ENCODE results near the gene GALNT18. TPM values are rescaled to one million over a fixed set of nuclear protein-coding genes. Genes with fewer than 3 reads are reported as not detected.

The GALNT18 gene
- total and polyA plus RNA-seq, 2 experiments from 2014 or later = 4.3 to 10.8 TPM

DNA sequence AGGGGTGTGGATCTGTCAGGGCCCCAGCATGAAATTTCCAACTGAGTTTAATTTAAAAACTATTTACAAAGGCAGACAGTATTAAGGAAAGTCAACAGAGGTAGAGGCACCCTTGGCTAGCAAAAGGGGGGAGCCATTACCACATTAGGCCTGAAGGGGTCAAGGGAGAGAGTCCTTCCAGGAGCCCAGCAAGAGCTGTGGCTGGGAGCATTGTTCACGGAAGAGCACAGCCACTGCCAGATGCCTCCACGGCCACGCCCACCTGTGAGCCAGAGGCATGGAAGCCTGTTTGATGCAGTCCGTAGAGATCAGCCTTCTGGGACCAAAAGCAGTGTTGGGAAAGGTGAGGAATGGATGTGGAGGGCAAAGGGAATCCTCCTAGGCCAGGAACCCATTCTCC is 102.6 kb downstream of the GALNT18 start:
- TF ChIP-seq NANOG (IDR thresholded peaks at IDR 0.05; ENCODE audit: borderline replicate concordance) = no peak
- no peak for TF ChIP-seq EZH2phosphoT487 (IDR thresholded peaks at IDR 0.05; ENCODE audit: unreplicated experiment)
- TF ChIP-seq, protein P1, sequence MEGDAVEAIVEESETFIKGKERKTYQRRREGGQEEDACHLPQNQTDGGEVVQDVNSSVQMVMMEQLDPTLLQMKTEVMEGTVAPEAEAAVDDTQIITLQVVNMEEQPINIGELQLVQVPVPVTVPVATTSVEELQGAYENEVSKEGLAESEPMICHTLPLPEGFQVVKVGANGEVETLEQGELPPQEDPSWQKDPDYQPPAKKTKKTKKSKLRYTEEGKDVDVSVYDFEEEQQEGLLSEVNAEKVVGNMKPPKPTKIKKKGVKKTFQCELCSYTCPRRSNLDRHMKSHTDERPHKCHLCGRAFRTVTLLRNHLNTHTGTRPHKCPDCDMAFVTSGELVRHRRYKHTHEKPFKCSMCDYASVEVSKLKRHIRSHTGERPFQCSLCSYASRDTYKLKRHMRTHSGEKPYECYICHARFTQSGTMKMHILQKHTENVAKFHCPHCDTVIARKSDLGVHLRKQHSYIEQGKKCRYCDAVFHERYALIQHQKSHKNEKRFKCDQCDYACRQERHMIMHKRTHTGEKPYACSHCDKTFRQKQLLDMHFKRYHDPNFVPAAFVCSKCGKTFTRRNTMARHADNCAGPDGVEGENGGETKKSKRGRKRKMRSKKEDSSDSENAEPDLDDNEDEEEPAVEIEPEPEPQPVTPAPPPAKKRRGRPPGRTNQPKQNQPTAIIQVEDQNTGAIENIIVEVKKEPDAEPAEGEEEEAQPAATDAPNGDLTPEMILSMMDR (conservative IDR thresholded peaks at IDR 0.05; ENCODE audit: low read depth in 2 of 2) = 0 out of 4 replicates have a peak, but pooled peaks of 1 of the 2 experiments have one; percentile 11
- no peaks in the 10 kb centered on the region for H3K79me2 ChIP-seq (replicated peaks; ENCODE audit: insufficient read depth)

DNA sequence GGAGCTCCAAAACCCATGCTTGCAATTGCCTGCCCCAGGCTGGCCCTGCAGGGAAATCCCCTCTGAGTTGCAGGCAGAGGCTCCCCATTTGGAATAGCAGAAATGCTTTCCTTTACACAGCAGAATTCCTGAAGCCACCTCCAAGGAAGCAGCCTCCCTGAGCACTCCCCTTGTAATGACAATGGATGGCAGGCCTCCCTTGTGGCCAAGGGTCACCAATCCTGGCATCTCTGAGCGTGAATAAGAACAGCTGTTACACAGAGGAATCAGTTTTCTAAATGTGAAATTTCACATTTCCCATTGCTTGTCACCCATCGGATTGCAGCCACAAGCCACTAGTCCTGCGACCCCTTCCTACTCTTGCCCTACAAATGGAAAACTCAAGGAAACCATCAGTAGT is 107.6 kb downstream of the GALNT18 start:
- Mint-ChIP-seq H3K36me3 (ENCODE audit: low read depth) (no peaks in the 10 kb centered on the region), H3K27me3 (ENCODE audit: insufficient read depth, low read depth, poor library complexity) (no peaks in the 10 kb centered on the region), H3K4me3 (no peak overlapping the region), H3K4me1 (peaks cover 34% of the 10 kb centered on the region), H3K27ac (no peak overlapping the region), H3K9me3 (no peaks in the 10 kb centered on the region)
- no peaks in the 10 kb centered on the region for H3K36me3 ChIP-seq (ENCODE audit: insufficient read depth)
- DNase-seq (ENCODE audit: low spot score) (peak; percentile 53), ATAC-seq (peak; percentile 74)
- H4K20me1 ChIP-seq (replicated peaks; ENCODE audit: insufficient read depth) = no peaks in the 10 kb centered on the region
- no peak overlapping the region for H3K4me2 ChIP-seq
- TF ChIP-seq EZH2 (IDR thresholded peaks at IDR 0.05; ENCODE audit: low read depth, unreplicated experiment) = no peak
- no peak for TF ChIP-seq STAT1 (IDR thresholded peaks at IDR 0.05; ENCODE audit: unreplicated experiment)
- TF ChIP-seq, protein P2, sequence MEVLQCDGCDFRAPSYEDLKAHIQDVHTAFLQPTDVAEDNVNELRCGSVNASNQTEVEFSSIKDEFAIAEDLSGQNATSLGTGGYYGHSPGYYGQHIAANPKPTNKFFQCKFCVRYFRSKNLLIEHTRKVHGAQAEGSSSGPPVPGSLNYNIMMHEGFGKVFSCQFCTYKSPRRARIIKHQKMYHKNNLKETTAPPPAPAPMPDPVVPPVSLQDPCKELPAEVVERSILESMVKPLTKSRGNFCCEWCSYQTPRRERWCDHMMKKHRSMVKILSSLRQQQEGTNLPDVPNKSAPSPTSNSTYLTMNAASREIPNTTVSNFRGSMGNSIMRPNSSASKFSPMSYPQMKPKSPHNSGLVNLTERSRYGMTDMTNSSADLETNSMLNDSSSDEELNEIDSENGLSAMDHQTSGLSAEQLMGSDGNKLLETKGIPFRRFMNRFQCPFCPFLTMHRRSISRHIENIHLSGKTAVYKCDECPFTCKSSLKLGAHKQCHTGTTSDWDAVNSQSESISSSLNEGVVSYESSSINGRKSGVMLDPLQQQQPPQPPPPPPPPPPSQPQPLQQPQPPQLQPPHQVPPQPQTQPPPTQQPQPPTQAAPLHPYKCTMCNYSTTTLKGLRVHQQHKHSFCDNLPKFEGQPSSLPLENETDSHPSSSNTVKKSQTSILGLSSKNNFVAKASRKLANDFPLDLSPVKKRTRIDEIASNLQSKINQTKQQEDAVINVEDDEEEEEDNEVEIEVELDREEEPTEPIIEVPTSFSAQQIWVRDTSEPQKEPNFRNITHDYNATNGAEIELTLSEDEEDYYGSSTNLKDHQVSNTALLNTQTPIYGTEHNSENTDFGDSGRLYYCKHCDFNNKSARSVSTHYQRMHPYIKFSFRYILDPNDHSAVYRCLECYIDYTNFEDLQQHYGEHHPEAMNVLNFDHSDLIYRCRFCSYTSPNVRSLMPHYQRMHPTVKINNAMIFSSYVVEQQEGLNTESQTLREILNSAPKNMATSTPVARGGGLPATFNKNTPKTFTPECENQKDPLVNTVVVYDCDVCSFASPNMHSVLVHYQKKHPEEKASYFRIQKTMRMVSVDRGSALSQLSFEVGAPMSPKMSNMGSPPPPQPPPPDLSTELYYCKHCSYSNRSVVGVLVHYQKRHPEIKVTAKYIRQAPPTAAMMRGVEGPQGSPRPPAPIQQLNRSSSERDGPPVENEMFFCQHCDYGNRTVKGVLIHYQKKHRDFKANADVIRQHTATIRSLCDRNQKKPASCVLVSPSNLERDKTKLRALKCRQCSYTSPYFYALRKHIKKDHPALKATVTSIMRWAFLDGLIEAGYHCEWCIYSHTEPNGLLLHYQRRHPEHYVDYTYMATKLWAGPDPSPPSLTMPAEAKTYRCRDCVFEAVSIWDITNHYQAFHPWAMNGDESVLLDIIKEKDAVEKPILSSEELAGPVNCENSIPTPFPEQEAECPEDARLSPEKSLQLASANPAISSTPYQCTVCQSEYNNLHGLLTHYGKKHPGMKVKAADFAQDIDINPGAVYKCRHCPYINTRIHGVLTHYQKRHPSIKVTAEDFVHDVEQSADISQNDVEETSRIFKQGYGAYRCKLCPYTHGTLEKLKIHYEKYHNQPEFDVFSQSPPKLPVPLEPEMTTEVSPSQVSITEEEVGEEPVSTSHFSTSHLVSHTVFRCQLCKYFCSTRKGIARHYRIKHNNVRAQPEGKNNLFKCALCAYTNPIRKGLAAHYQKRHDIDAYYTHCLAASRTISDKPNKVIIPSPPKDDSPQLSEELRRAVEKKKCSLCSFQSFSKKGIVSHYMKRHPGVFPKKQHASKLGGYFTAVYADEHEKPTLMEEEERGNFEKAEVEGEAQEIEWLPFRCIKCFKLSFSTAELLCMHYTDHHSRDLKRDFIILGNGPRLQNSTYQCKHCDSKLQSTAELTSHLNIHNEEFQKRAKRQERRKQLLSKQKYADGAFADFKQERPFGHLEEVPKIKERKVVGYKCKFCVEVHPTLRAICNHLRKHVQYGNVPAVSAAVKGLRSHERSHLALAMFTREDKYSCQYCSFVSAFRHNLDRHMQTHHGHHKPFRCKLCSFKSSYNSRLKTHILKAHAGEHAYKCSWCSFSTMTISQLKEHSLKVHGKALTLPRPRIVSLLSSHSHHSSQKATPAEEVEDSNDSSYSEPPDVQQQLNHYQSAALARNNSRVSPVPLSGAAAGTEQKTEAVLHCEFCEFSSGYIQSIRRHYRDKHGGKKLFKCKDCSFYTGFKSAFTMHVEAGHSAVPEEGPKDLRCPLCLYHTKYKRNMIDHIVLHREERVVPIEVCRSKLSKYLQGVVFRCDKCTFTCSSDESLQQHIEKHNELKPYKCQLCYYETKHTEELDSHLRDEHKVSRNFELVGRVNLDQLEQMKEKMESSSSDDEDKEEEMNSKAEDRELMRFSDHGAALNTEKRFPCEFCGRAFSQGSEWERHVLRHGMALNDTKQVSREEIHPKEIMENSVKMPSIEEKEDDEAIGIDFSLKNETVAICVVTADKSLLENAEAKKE (CRISPR knock-in tag; IDR thresholded peaks at IDR 0.05) = peak; percentile 46; the same call in 1 of the 2 replicates
- TF ChIP-seq POLR2AphosphoS5 (IDR thresholded peaks at IDR 0.05; ENCODE audit: low read depth) = no peak
- TF ChIP-seq, protein P1 (conservative IDR thresholded peaks at IDR 0.05; ENCODE audit: low read depth in 2 of 2) = no peak
- no peaks in the 10 kb centered on the region for H3K27me3 ChIP-seq (ENCODE audit: insufficient read depth)
- no peaks in the 10 kb centered on the region; the same call in 1 of the 2 replicates for H3K79me2 ChIP-seq (replicated peaks; ENCODE audit: insufficient read depth)
- H2AFZ ChIP-seq = no peak overlapping the region
- no peak overlapping the region for H3K4me3 ChIP-seq
- H3K4me1 ChIP-seq (ENCODE audit: insufficient read depth) = peaks cover 4% of the 10 kb centered on the region; the same call in 1 of the 2 replicates
- no peaks in the 10 kb centered on the region for H3K9me2 ChIP-seq (ENCODE audit: insufficient read depth)
- no peak overlapping the region for H3K27ac ChIP-seq (ENCODE audit: low read depth)
- no peaks in the 10 kb centered on the region for H3F3A ChIP-seq (replicated peaks; ENCODE audit: low read depth)

More for the DNA sequence above, 102.6 kb downstream of the GALNT18 start:
- Histone ChIP-seq H3K27ac (ENCODE audit: low read depth) (no peak overlapping the region), H3F3A (replicated peaks; ENCODE audit: low read depth) (no peaks in the 10 kb centered on the region), H4K20me1 (replicated peaks; ENCODE audit: insufficient read depth) (no peaks in the 10 kb centered on the region), H2AFZ (no peak overlapping the region), H3K9me2 (ENCODE audit: insufficient read depth) (no peaks in the 10 kb centered on the region), H3K4me2 (no peak overlapping the region), H3K36me3 (ENCODE audit: insufficient read depth) (no peaks in the 10 kb centered on the region), H3K27me3 (ENCODE audit: insufficient read depth) (no peaks in the 10 kb centered on the region), H3K4me3 (no peak overlapping the region), H3K4me1 (ENCODE audit: insufficient read depth) (no peaks in the 10 kb centered on the region; the same call in 1 of the 2 replicates)
- H3K36me3 Mint-ChIP-seq (ENCODE audit: low read depth) = no peaks in the 10 kb centered on the region
- peaks cover 7% of the 10 kb centered on the region for H3K27me3 Mint-ChIP-seq (ENCODE audit: insufficient read depth, low read depth, poor library complexity)
- ATAC-seq = peak; percentile 58
- no peak overlapping the region for H3K27ac Mint-ChIP-seq
- peaks cover 24% of the 10 kb centered on the region for H3K4me1 Mint-ChIP-seq
- peak; percentile 35 for DNase-seq (ENCODE audit: low spot score)
- H3K4me3 Mint-ChIP-seq = no peak overlapping the region
- no peaks in the 10 kb centered on the region for H3K9me3 Mint-ChIP-seq
